Mammary epithelial cell (primary cell): Measurements from ENCODE around the gene MCF2L.

Source experiments
- CTCF ChIP-seq, 2 donors: IDR thresholded peaks in 1 of 2; conservative IDR thresholded peaks in 1 of 2; 2 replicates each; pipeline ENCODE4 v1.5.1; 2011 to 2012; ENCODE audit warnings: inconsistent platforms in 2 of 2, low read length in 2 of 2, mild to moderate bottlenecking in 2 of 2, control low read depth in 1 of 2, low read depth in 1 of 2; ENCODE audit not compliant: insufficient read depth in 1 of 2; ENCODE audit errors: extremely low read depth in 1 of 2
- EZH2 ChIP-seq: IDR thresholded peaks from 2 replicates; pipeline ENCODE4 v1.6.1; 2012; ENCODE audit warnings: low read length, inconsistent platforms, borderline replicate concordance

GRCh38 chr13:113113846-113114271 lies 144.8 kb downstream of the MCF2L start:
- TF ChIP-seq EZH2 (no peak), CTCF (conservative IDR thresholded peaks at IDR 0.05 in 1 of 2, IDR thresholded peaks at IDR 0.05 in 1 of 2; ENCODE audit: extremely low read depth in 1 of 2, insufficient read depth in 1 of 2, low read depth in 1 of 2, low read length in 2 of 2) (no peak)
